GM18519 (cell line): ENCODE data around the gene GPR89B.
"Not testable (repeated sequence)": the region's sequence is repeated elsewhere in the genome, so short reads cannot be mapped to it uniquely, and the experiment has no call there.

ENCODE experiments used
- ATAC-seq: cut with Tn5 transposase; IDR thresholded peaks from one replicate; pipeline ENCODE4 v1.9.1; 2021; ENCODE audit warnings: mild to moderate bottlenecking, moderate library complexity; ENCODE audit not compliant: unreplicated experiment, low FRiP score

Gene GPR89B

DNA sequence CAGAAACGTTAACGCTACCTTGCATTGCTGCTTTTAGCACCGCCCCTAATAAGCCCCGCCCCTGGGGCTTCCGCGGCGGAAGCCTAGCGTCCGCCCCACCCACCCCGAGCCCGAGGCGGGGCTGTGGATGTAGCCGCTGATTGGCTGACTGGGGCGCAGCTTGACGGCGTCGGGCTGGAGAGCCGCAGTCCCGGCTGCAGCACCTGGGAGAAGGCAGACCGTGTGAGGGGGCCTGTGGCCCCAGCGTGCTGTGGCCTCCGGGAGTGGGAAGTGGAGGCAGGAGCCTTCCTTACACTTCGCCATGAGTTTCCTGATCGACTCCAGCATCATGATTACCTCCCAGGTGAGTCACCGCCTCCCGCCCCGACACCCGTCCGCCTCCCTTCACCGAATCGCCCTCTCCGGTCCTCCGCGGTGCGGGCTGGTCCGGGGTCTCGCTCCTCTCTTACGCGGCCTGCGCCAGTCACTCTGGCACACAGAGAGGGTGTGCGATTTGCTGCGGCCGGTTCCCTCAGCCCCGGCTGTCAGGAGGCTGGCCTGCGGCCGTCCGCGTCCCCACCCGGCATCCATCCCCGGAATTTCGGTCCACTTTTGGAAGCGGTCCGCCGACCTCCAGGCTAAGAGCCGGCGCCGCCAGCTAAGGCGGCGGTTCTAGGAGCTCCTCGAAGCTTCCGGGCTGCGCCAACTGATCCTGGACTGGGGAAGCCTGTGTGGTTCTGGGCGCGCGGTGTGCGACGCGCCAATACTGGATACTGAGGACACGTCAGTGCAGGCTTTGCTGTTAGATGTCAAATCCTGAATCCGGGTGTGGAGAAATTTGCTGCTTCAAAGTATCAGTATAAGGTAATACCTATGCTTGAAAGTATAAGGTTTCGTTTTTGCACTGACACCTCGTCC is at the start of gene GPR89B:
Gene GPR89B, plus strand, starts transcription at position 185 of the 897 bp plus-strand sequence. Its CDS starts 117 bp downstream, at position 302.
- peak; percentile 69 for ATAC-seq

DNA sequence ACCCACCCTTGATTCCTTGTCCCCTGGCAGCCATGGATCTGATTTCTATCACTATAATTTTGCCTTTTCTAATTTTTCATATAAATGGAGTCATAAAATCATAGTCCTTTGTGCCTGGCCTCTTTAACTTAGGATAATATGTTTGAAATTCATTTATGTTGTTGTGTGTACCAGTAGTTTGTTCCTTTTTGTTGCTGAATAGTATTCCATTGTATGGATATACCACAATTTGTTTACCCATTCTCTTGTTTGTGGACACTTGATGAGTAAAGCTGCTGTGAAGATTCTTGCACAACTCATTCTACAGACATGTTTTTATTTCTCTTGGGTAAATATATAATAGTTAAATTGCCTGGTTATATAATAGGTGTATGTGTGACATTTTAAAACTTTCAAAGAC is 48.3 kb upstream of the GPR89B start:
- no peak for ATAC-seq

DNA sequence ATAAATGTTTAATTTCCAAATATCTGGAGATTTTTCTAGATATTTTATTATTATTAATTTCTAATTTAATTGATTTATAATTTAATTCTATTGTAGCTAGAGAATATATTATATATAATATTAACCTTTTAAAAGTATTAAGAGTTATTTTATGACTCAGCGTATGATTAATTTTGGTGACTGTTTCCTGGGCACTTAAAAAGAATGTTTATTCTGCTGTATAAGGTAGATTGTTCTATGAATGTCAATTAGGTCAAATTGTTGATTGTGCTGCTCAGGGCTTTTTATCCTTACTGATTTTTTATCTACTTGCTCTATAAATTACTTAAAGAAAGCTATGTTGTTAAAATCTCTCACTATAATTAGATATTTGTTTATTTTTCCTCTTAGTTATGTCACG is 45.7 kb upstream of the GPR89B start:
- no peak for ATAC-seq

DNA sequence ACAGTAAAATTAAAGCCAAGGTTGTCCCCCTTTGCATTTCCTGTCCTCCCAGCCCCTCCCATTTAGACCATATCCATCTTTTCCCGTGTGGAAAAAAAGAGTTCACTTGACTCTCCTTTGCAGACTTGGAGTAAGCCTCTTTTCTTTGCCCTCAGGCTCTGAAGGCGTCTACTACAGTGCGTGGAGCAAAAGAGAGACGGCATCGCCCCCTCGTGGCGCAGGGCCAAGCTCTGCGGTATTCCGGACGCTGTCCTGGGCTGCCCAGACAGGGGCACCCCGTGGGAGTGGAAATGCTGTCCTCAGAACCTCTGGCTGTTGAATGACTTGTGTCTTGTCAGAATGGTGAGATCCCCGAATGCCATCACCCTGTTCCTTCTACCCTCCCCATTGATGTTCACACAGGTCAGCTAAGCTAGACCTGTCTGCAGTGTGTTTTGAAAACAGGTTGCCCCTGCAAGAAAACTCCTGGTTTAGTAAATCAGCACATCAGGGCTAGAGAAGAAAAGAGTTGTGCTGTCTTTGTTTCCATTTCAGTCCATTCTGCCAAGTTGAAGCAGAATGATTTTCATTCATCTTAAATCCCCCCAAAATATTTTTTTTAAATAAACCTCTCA is 37.9 kb upstream of the GPR89B start:
- no peak for ATAC-seq

DNA sequence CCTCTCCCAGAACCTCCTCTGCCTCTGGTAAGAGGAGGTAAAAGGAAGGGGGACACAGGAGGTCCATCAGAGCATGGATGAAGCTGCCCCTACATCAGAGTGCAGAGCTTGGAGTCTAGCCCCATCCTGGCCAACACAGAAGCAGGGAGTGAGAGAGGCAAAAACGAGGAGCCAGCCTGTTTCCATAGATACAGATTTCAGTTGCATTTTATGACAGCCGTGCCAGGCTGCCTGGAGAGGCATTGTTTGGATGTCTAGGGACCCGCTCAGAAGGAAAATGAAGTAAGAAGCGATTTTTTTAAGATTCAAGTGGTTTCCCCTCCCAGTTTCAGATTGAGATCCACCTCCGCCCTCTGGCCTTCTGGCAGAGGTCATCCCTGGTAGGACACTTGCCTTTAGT is 37.1 kb upstream of the GPR89B start:
- ATAC-seq: no peak

DNA sequence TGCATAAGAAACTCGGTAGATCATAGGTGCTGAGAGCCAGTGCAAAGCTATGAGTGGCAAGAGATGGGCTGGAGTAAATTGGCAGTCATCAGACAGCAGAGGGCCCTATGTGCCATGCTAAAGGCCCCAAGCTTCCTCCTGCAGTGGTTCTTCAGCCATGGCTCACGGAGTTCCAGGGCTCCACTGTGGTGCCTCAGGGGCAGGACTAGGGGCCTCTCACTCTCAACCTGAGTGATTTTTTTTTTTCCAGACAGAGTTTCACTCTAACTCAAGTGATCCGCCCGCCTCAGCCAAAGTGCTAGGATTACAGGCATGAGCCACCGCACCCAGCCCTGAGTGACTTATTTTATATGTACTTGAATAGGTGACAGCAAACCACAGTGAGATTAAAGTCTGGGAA is 36.0 kb upstream of the GPR89B start:
- ATAC-seq: no peak

DNA sequence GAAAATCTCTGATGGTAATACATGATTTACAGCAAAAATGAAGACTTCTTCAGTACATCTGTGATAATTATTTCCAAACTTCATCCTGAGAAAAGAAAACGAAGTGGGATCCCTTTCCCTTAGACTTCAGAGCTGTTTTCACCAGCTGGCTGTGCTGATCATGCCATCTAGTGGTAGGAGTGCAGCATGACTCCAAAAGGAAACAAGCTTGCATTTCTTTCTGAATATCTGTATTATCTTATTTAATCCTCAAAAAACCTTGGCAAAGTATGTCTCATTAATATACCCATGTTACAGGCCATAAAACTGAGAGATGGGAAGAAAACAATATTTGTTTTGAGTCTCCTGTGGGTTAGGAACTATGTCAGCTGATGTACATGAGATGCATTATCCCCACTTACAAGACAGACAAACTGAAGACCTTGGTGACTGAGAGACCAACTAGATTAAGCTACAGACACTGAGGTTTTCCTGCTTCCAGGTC is 35.4 kb upstream of the GPR89B start:
- no peak for ATAC-seq

DNA sequence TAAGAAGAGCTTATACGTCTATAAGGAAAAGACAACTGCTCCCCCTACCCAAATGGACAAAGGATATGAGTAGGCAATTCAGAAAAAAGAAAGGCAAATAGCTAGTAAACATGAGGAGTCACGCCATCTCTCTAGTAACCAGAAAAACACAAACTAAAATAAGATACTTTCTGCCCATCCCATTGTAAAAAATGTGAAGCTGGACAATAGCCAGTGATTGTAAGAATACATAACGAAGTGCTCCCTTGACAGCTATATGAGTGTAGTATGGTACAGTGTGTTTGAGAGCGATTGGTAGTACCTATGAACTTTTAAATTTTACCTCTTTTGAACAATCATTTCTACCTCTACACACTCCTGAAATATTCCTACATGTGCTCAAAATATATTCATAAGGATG is 33.1 kb upstream of the GPR89B start:
- ATAC-seq: no peak

DNA sequence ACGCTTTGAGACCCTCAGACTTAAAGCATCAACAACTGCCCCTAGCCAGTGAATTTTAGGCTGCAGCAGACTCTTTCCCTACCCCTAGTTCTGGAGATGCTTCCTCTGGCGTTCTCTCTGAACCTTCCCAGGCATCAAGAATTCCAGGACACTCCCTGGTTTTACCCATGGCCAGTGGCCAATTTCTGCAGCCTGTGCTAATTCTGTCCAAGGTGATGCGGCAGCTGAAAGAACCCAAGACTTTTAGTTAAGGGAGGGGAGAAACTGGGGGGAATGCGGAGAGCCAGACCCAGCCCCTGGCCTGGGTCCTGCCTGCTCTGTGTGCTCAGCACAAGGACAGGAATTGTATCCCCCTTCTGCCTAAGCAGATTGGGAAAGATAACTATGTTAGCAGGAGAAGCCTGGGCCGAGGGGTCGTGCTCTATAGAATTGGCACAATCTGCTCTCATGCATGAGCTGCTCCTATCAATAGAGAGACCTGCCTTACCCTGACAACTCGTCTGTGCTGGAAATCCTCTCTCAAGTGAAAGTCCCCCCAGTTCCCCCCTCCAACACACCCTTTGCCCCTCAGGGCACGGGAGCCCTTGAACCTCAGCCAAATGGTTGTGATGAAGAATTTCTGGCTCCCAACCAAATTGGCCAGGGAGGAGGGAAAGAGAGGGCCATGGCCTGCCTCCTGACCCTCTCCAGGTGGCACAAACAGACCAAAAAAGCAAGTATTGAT is 31.0 kb upstream of the GPR89B start:
- no peak for ATAC-seq

DNA sequence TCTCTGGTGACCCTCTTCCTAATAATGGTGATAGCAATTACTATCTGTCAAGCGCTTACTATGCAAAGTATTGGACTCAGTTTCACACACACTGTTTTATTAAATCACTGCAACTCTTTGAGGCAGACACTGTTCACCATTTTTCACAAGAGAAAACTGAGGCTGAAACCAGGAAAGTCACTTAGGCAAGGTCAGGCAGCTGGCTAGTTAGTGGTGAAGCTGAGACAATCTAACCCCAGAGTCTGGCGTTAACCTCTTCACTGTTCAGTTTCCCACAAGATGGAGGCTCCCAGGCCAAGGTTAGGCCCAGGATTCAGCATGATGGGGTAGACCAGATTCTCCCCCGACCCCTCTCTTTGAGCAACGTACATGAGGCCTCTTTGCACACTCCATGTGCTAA is 30.4 kb upstream of the GPR89B start:
- ATAC-seq: no peak

DNA sequence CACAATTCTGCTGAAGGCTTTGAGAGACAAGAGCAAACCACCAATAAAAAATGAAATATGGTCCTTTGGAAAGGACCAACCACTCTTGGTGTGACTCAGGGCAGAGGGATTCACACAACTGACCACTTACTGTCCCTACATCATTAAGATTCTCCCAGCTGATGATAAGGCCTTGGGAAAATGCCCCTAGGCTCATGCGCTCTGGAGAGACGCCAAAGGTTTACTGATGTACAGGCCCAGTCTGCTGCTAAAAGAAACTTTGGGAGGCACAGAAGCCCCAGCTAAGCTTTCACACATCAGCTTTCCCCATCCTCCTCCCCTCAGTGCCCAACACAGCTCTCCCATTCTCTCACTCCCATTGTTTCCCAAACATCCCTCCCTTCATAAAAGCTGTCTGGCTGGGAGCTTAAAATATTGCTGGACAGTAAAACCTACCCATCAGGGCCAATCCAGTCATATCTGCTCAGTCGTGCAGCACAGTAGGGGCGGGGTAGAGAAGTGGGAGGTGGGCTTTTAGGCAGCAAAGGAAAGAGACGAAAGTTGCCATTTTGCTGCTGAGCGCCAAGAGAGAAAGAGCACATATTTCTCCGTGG is 25.9 kb upstream of the GPR89B start, which contains the start of gene GJA8:
Gene GJA8, plus strand, starts transcription at position 543 of the 593 bp plus-strand sequence. CDS start 5,161 bp downstream, outside the sequence.
- ATAC-seq: no peak

DNA sequence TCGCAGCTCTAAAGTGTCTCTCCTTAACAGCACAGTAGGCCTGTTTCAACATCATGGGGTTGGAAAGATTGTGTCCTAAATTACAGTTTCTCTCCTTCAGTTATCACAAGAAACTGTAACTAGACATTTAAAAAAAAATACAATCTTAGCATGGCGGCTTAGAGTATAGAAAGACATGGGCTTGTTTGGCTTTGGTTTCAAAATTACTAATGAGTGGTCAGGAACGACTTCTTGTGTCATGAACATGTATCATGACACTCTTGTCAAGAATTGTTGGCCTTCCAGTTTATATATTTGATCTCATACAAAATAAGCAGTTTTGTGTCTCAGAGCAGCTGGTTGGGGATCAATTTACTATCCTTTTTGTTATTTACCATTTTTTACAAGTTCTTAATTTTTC is 23.5 kb upstream of the GPR89B start:
- ATAC-seq: no peak

DNA sequence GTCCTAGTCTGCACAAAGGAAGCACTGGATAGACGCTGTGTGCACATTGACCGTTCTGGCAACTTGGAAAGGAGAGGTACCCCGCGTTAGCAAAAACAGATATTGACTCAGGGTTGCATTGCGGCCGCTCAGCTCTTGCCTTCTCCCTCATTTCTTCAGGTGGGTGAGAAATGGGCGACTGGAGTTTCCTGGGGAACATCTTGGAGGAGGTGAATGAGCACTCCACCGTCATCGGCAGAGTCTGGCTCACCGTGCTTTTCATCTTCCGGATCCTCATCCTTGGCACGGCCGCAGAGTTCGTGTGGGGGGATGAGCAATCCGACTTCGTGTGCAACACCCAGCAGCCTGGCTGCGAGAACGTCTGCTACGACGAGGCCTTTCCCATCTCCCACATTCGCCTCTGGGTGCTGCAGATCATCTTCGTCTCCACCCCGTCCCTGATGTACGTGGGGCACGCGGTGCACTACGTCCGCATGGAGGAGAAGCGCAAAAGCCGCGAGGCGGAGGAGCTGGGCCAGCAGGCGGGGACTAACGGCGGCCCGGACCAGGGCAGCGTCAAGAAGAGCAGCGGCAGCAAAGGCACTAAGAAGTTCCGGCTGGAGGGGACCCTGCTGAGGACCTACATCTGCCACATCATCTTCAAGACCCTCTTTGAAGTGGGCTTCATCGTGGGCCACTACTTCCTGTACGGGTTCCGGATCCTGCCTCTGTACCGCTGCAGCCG is 20.3 kb upstream of the GPR89B start:
- ATAC-seq: no peak

DNA sequence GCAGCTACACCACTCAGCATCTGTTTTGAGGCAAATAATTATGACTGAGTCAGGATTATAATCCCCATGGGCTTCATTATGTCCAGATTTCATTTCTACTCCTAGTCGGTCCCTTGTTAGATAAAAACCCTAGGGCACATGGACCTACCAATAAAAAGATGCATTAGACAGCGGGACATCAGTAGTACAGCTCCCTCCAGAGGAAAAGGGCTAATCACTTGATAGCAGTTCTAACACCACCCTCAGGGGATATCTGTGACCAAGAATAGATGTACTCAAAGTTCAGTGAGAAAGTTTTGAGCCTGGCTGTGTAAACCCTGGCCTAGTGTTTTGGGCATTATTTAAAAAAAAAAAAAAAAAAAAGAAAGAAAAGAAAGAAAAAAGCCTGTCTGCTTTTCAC is 15.7 kb upstream of the GPR89B start:
- no peak for ATAC-seq

DNA sequence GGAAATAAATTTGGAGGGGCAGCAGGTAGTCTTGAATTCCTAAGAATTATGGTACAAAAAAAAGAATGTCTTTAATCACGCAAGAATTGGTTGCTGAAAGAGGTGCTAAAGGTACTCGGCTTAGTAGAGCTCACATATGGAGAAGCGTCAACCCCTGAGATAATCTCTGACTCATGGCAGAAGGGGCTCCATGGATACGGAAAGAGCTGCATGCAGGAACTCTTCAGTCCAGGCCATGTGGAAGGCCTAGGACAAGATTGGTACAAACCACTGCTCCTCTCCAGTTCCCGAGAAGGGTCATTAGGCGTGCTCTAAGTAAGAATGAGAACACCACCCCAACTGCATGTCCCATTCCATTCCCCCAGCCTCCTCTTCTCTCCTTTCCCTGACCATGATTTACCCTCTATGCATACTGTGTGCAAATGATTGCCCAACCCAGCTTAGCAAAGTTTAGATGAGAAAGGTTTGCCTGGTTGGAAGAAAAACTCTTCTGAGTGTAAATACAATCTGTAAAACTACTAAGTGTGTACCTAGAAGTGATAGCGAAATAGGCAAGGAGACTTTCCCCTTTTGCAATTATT is 14.8 kb upstream of the GPR89B start:
- ATAC-seq: no peak

DNA sequence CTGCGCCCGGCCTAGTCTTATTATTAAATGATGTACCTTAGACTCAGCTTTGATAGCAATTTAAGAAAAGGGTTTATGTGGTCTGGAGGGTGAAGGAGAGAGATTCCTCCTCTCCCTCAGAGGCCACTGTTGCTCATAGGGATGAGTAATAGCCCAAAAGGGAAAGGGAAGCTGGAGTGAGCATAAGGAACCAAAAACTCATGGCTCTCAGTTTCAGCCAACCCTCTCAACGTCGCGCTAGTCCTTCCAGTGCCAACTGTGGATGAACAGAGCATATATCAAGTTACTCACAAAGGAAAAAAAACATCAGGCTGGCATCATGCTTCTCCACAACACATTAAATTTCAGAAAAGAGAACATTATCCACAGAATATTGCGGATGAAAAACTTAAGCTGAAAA is 8.3 kb upstream of the GPR89B start:
- no peak for ATAC-seq

DNA sequence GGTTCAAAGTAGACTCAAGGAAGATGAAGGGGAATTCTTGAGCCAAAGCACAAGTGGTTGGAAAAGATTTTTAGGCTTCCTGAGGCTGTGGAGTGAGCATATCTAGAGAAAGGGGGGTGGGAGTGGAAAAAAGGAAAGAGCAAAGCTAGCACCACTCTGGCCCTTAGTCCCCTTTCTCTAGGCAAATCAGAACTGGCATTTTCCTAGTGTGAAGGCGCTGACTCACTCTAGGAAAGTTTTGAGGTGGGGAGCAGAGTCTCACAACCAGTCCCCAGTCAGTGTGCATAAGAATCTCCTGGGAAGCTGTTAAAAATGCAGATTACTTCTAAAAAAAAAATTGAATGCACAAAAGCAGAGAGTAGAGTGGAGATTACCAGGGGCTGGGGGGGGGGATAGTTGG is 3.4 kb upstream of the GPR89B start:
- ATAC-seq: no peak

DNA sequence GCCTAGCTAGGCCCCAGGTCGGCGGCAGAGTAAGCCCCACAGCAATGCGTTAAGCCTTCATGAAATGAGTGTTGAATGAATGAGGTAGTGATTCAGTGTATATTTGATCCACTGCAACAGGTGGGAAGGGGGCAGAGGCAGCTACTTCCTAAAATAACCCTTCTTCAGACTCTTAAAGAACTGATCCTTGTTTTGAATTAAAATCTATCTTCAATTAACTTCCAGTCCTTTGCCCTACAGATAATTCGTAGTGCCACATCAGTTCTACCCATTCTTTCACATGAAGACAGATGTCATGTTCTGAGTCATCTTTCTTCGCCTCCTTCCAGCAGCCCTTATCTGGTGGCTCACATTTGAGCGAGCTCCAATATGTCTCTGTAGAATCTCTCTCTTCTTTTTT is 1.0 kb upstream of the GPR89B start:
- ATAC-seq: not testable (repeated sequence)

DNA sequence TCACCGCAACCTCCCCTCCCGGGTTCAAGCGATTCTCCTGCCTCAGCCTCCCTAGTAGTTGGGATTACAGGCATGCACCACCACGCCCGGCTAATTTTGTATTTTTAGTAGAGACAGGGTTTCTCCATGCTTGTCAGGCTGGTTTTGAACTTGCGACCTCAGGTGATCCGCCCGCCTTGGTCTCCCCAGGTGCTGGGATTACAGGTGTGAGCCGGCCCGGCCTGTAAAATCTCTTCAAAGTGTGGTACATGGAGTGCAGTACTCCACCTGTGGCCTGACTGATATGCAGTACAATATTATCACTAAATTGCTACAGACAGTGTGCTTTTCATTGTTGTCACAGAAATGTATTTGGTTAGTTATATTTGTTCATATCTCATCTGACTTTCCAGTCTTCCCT is 531 bp upstream of the GPR89B start:
- ATAC-seq: not testable (repeated sequence)

DNA sequence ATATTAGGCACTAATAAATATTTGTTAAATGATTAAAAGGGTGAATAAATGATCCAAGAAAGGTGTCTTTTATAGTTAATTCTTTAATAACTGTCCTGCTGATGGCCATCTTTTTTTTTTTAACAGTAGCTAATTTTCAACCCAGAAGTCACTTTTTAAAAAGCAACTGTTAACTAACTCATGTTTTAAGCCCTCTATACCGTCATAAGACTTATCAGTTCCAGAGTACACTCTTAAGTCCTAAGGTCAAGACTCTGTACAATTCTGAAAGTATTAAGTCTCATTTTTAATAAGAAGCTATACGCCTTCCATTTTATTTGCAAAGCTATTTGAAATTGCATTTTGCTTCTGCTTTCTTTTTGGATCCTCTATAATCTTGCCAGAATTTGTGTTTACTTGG is 2.9 kb downstream of the GPR89B start:
- ATAC-seq: not testable (repeated sequence)
